ENCODE results near the gene R3HCC1L.

DNA sequence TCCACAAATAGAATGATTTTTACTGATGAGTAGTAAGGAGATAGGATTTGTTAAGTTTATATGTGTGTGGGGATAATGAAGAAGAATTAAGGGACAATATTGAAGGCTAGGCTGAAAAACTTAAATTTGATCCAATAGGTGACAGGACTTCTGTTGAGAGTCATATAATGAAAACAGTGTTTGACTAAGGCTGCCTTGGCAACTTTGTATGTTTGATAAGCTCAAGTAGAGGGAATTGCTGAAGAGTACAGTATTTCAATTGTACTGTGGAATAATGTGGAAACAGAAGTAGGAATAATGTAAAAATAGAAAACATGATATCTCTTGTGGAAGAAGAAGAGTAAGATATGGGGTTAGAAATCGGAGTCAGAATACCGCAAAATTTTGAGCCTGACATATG, 10.5 kb downstream of the R3HCC1L start:
- TF ChIP-seq EZH2 (IDR thresholded peaks at IDR 0.05; ENCODE audit: borderline replicate concordance, insufficient read depth, low read depth, low read length, poor library complexity, severe bottlenecking): no peak
- TF ChIP-seq, protein P1, sequence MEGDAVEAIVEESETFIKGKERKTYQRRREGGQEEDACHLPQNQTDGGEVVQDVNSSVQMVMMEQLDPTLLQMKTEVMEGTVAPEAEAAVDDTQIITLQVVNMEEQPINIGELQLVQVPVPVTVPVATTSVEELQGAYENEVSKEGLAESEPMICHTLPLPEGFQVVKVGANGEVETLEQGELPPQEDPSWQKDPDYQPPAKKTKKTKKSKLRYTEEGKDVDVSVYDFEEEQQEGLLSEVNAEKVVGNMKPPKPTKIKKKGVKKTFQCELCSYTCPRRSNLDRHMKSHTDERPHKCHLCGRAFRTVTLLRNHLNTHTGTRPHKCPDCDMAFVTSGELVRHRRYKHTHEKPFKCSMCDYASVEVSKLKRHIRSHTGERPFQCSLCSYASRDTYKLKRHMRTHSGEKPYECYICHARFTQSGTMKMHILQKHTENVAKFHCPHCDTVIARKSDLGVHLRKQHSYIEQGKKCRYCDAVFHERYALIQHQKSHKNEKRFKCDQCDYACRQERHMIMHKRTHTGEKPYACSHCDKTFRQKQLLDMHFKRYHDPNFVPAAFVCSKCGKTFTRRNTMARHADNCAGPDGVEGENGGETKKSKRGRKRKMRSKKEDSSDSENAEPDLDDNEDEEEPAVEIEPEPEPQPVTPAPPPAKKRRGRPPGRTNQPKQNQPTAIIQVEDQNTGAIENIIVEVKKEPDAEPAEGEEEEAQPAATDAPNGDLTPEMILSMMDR (IDR thresholded peaks at IDR 0.05): no peak
